ENCODE measurements around the gene HSD17B3. TPM values are rescaled to one million over a fixed set of nuclear protein-coding genes. Genes with fewer than 3 reads are reported as not detected.

HSD17B3 gene
- polyA plus RNA-seq, 1 donor from 2014 or later, result not detected

DNA sequence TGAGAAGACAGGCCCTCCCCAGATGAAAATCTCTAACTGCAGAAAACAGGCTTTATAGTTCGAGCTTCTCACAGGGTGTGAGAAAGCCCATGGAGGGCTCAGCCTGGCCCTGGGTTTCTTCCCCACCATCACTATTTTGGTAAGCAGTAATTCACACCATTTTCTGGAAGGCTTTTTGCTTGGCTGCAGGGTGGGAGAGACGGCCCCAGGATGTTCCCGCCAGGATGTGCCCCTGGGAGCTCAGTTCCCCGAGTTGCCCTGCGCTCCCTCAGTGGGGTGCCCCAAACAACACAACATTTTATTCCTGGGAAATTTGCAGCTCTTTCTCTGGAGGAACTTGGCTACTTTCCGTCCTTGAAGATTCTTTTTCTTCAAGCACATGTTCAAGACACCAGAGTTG lies 100.8 kb downstream of the HSD17B3 start:
- H2AFZ ChIP-seq (ENCODE audit: low read depth, low read length), result no peak overlapping the region

DNA sequence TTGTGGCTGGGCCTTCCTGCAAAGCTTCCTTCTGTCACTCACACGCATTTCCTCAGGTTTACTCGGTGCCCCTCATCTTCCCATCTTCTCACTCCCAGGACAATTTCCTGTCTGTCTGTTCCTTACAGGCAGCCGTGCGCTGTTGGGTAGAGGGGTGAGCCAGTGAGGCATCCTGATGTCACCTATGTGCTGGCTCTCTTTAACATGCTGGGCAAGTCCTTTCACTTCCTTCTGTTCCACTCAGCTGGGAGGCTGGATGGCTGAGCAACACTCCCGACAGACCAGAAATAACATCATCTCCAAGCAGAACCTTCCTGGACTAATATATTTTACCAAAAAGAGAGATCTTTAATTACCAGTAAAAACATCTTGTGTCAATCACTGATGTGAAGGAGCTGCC lies 103.0 kb downstream of the HSD17B3 start:
- Histone ChIP-seq H3K79me2 (replicated peaks; ENCODE audit: insufficient read depth, low read length) (no peaks in the 10 kb centered on the region), H3K27ac (ENCODE audit: low read length) (no peak overlapping the region), H3K36me3 (ENCODE audit: insufficient read depth, low read length) (no peaks in the 10 kb centered on the region), H3K9ac (ENCODE audit: low read length) (no peak overlapping the region), H3K4me3 (ENCODE audit: low read length) (no peak overlapping the region), H3K4me2 (ENCODE audit: low read length) (no peak overlapping the region), H4K20me1 (ENCODE audit: insufficient read depth) (no peaks in the 10 kb centered on the region), H3F3A (ENCODE audit: insufficient read depth, low read length, poor library complexity, severe bottlenecking) (no peaks in the 10 kb centered on the region), H3K27me3 (ENCODE audit: insufficient read depth, low read depth, low read length) (no peaks in the 10 kb centered on the region), H2AFZ (ENCODE audit: low read depth, low read length) (no peak overlapping the region), H3K9me3 (ENCODE audit: low read length) (no peaks in the 10 kb centered on the region), H3K9me2 (ENCODE audit: insufficient read depth, low read length) (no peaks in the 10 kb centered on the region)
- TF ChIP-seq CTCF (IDR thresholded peaks at IDR 0.05; ENCODE audit: poor library complexity, severe bottlenecking) (no peak), RAD21 (conservative IDR thresholded peaks at IDR 0.05) (no peak), MXI1 (conservative IDR thresholded peaks at IDR 0.05; ENCODE audit: poor library complexity, severe bottlenecking) (no peak), TAF1 (IDR thresholded peaks at IDR 0.05; ENCODE audit: low read depth) (no peak), REST (IDR thresholded peaks at IDR 0.05; ENCODE audit: borderline replicate concordance) (no peak), SMC3 (conservative IDR thresholded peaks at IDR 0.05; ENCODE audit: poor library complexity) (no peak), POLR2AphosphoS5 (IDR thresholded peaks at IDR 0.05) (no peak), EZH2 (IDR thresholded peaks at IDR 0.05; ENCODE audit: borderline replicate concordance, insufficient read depth, low read length, poor library complexity, severe bottlenecking) (no peak), EP300 (conservative IDR thresholded peaks at IDR 0.05; ENCODE audit: poor library complexity, severe bottlenecking) (no peak)

More for the DNA sequence above, 100.8 kb downstream of the HSD17B3 start:
- Histone ChIP-seq H3K27me3 (ENCODE audit: insufficient read depth, low read depth, low read length) (no peaks in the 10 kb centered on the region), H3K36me3 (ENCODE audit: insufficient read depth, low read length) (no peaks in the 10 kb centered on the region), H3K27ac (ENCODE audit: low read length) (no peak overlapping the region), H3K4me2 (ENCODE audit: low read length) (no peak overlapping the region), H3K9ac (ENCODE audit: low read length) (no peak overlapping the region), H3K79me2 (replicated peaks; ENCODE audit: insufficient read depth, low read length) (no peaks in the 10 kb centered on the region), H3F3A (ENCODE audit: insufficient read depth, low read length, poor library complexity, severe bottlenecking) (no peaks in the 10 kb centered on the region), H4K20me1 (ENCODE audit: insufficient read depth) (no peaks in the 10 kb centered on the region), H3K9me2 (ENCODE audit: insufficient read depth, low read length) (no peaks in the 10 kb centered on the region), H3K9me3 (ENCODE audit: low read length) (no peaks in the 10 kb centered on the region), H3K4me3 (ENCODE audit: low read length) (no peak overlapping the region)
- TF ChIP-seq TAF1 (IDR thresholded peaks at IDR 0.05; ENCODE audit: low read depth) (no peak), SMC3 (conservative IDR thresholded peaks at IDR 0.05; ENCODE audit: poor library complexity) (no peak), RAD21 (conservative IDR thresholded peaks at IDR 0.05) (no peak), POLR2AphosphoS5 (IDR thresholded peaks at IDR 0.05) (no peak), MXI1 (conservative IDR thresholded peaks at IDR 0.05; ENCODE audit: poor library complexity, severe bottlenecking) (no peak), REST (IDR thresholded peaks at IDR 0.05; ENCODE audit: borderline replicate concordance) (no peak), EZH2 (IDR thresholded peaks at IDR 0.05; ENCODE audit: borderline replicate concordance, insufficient read depth, low read length, poor library complexity, severe bottlenecking) (no peak), EP300 (conservative IDR thresholded peaks at IDR 0.05; ENCODE audit: poor library complexity, severe bottlenecking) (no peak)
